Measurements from ENCODE around the gene MIS12. TPM values are rescaled to one million over a fixed set of nuclear protein-coding genes. Genes with fewer than 3 reads are reported as not detected.

Gene MIS12
- total and polyA plus RNA-seq, 3 donors from 2014 or later: 12.9 to 24.5 (median 20.8) TPM

GRCh38 chr17:5467416-5467815, 18.9 kb upstream of the MIS12 start:
- no peaks in the 10 kb centered on the region for H3K9me3 ChIP-seq
- WGBS, 2 donors: 3% methylated on average over 8 of the region's 8 CpGs
- peak overlapping the region; percentile 81 to 85 for H3K4me3 ChIP-seq
- DNase-seq: no peak
- TF ChIP-seq POLR2A (IDR thresholded peaks at IDR 0.05): no peak
- TF ChIP-seq CTCF (IDR thresholded peaks at IDR 0.05): no peak
- intact Hi-C loops (cut with DNase I; ENCODE audit: low total_unique reads): no loop called here
- no peak overlapping the region for H3K27ac ChIP-seq
- H3K36me3 ChIP-seq (ENCODE audit: low read depth, missing control alignments): no peaks in the 10 kb centered on the region
- peaks cover 10% of the 10 kb centered on the region for H3K4me1 ChIP-seq
- no peaks in the 10 kb centered on the region for H3K27me3 ChIP-seq

- H3K27ac ChIP-seq: no peak overlapping the region
- no peaks in the 10 kb centered on the region for H3K27me3 ChIP-seq
- 0% methylated on average over 16 to 17 of the region's 17 CpGs for WGBS, 2 donors
- peak overlapping the region; percentile 81 to 85 for H3K4me3 ChIP-seq
- intact Hi-C loops (cut with DNase I; ENCODE audit: low total_unique reads): no loop called here
- no peaks in the 10 kb centered on the region for H3K36me3 ChIP-seq (ENCODE audit: low read depth, missing control alignments)
- peaks cover 10% of the 10 kb centered on the region for H3K4me1 ChIP-seq
- TF ChIP-seq CTCF (IDR thresholded peaks at IDR 0.05) (no peak), POLR2A (IDR thresholded peaks at IDR 0.05) (no peak)
- no peaks in the 10 kb centered on the region for H3K9me3 ChIP-seq
- peak; percentile 21 for DNase-seq
Observed at GRCh38 chr17:5468075-5468473, 18.3 kb upstream of the MIS12 start.

- 81 to 84% methylated on average over 3 of the region's 3 CpGs for WGBS, 2 donors
- H3K36me3 ChIP-seq (ENCODE audit: low read depth, missing control alignments): no peaks in the 10 kb centered on the region
Observed at GRCh38 chr17:5472511-5472910, 13.9 kb upstream of the MIS12 start.

GRCh38 chr17:5473906-5474305, 12.5 kb upstream of the MIS12 start:
- WGBS, 2 donors: 83 to 93% methylated on average over 2 of the region's 2 CpGs
- no peaks in the 10 kb centered on the region for H3K36me3 ChIP-seq (ENCODE audit: low read depth, missing control alignments)
- TF ChIP-seq CTCF (IDR thresholded peaks at IDR 0.05): no peak
- no peak for TF ChIP-seq POLR2A (IDR thresholded peaks at IDR 0.05)
- intact Hi-C loops (cut with DNase I; ENCODE audit: low total_unique reads): no loop called here
- H3K4me3 ChIP-seq: no peak overlapping the region
- no peaks in the 10 kb centered on the region for H3K4me1 ChIP-seq
- H3K9me3 ChIP-seq: no peaks in the 10 kb centered on the region
- H3K27ac ChIP-seq: no peak overlapping the region
- no peaks in the 10 kb centered on the region for H3K27me3 ChIP-seq
- DNase-seq: no peak

More at GRCh38 chr17:5472511-5472910, 13.9 kb upstream of the MIS12 start:
- H3K27me3 ChIP-seq: no peaks in the 10 kb centered on the region
- no peak for DNase-seq
- peaks cover 3% of the 10 kb centered on the region for H3K4me1 ChIP-seq
- no peak overlapping the region for H3K4me3 ChIP-seq
- intact Hi-C loops (cut with DNase I; ENCODE audit: low total_unique reads): no loop called here
- TF ChIP-seq CTCF (IDR thresholded peaks at IDR 0.05): no peak
- H3K27ac ChIP-seq: no peak overlapping the region
- H3K9me3 ChIP-seq: no peaks in the 10 kb centered on the region

DNA sequence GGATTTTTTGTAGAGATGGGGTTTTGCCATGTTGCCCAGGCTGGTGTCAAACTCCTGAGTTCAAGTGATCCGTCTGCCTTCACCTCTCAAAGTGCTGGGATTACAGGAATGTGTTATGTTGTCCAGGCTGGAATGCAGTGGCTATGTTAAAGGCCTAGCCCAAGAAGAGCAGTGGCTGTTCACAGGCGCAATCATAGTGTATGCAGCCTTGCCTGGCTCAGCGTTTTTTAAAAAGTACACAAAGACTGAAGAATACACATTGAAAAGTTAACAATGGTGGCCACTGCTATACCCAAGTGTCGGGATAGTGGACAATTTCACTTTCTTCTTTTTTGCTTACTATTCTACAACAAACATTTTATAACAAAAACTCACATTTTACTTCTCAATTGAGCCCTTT, 7.4 kb upstream of the MIS12 start:
- intact Hi-C loops (cut with DNase I; ENCODE audit: low total_unique reads): no loop called here
- H3K36me3 ChIP-seq (ENCODE audit: low read depth, missing control alignments): no peaks in the 10 kb centered on the region
- 92 to 96% methylated on average over 4 of the region's 4 CpGs for WGBS, 2 donors

More for the DNA sequence above, 7.4 kb upstream of the MIS12 start:
- TF ChIP-seq CTCF (IDR thresholded peaks at IDR 0.05): no peak
- no peak for TF ChIP-seq POLR2A (IDR thresholded peaks at IDR 0.05)
- Histone ChIP-seq H3K4me1 (no peaks in the 10 kb centered on the region), H3K27ac (no peak overlapping the region), H3K9me3 (no peaks in the 10 kb centered on the region), H3K27me3 (no peaks in the 10 kb centered on the region), H3K4me3 (no peak overlapping the region)
- DNase-seq: no peak
